ENCODE results near the gene PDZRN3. TPM values are rescaled to one million over a fixed set of nuclear protein-coding genes. Genes with fewer than 3 reads are reported as not detected.
A peak's percentile ranks its signal among the peaks of the same experiment; 100 is the strongest.

PDZRN3 gene
- total RNA-seq (ENCODE audit: unreplicated experiment), result 1.3 TPM
- long read RNA-seq, result 0 reads

DNA sequence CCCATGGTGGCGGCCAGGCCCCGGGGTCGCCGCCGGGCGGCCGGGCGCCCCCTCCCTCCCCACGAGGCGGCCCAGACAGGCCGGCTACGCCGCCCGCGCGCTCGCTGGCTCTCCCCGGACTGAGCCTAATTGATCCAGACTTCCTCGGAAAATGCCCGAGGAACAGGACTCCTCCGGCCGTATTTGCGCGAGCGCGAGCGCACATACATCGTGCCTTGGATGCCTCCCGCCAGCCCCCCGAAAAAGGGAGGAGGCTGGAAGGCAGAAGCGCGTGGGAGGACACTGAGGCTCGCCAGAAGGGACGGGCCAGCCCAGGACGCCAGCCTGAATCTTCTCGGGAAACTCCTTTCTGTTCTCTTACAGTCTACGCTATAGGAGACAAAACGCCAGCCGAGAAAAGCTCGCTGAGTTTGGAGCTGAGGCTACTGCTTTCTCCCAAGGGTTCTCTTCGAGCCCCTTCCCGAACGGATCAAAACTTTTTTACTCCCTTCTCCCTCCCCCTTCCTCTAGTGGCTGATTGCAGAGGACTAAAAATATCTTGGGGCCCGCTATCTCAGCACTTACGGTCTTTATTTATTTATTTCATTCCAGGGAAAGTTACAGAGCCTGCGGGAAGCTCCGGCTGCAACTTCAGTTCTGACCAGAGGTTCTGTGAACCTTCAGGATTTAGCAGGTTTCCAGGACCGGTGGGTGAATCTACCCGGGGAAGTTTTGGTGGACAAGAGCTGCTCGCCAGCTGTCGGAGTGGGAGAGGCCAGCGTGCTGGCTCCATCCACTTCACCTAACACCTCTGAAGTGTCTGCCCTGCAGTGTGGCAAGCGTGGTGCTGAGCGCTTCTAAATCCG, at the start of gene PDZRN3:
Gene PDZRN3, minus strand, starts transcription at position 121 of the 845 bp plus-strand sequence.
- H3K27me3 Mint-ChIP-seq (ENCODE audit: unreplicated experiment), result peaks cover 6% of the 10 kb centered on the region
- H3K4me1 Mint-ChIP-seq (ENCODE audit: unreplicated experiment), result peaks cover 10% of the 10 kb centered on the region
- DNase-seq (ENCODE audit: low spot score), result peak; percentile 7
- TF ChIP-seq, protein P1, sequence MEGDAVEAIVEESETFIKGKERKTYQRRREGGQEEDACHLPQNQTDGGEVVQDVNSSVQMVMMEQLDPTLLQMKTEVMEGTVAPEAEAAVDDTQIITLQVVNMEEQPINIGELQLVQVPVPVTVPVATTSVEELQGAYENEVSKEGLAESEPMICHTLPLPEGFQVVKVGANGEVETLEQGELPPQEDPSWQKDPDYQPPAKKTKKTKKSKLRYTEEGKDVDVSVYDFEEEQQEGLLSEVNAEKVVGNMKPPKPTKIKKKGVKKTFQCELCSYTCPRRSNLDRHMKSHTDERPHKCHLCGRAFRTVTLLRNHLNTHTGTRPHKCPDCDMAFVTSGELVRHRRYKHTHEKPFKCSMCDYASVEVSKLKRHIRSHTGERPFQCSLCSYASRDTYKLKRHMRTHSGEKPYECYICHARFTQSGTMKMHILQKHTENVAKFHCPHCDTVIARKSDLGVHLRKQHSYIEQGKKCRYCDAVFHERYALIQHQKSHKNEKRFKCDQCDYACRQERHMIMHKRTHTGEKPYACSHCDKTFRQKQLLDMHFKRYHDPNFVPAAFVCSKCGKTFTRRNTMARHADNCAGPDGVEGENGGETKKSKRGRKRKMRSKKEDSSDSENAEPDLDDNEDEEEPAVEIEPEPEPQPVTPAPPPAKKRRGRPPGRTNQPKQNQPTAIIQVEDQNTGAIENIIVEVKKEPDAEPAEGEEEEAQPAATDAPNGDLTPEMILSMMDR (IDR thresholded peaks at IDR 0.05; ENCODE audit: unreplicated experiment), result no peak
- H3K9me3 Mint-ChIP-seq (ENCODE audit: unreplicated experiment), result no peaks in the 10 kb centered on the region
- H3K4me3 Mint-ChIP-seq (ENCODE audit: unreplicated experiment), result peak within 1 kb of the TSS; percentile 89
- no peaks in the 10 kb centered on the region for H3K36me3 Mint-ChIP-seq (ENCODE audit: low read depth, unreplicated experiment)
- peak within 1 kb of the TSS; percentile 33 for H3K27ac Mint-ChIP-seq (ENCODE audit: unreplicated experiment)

DNA sequence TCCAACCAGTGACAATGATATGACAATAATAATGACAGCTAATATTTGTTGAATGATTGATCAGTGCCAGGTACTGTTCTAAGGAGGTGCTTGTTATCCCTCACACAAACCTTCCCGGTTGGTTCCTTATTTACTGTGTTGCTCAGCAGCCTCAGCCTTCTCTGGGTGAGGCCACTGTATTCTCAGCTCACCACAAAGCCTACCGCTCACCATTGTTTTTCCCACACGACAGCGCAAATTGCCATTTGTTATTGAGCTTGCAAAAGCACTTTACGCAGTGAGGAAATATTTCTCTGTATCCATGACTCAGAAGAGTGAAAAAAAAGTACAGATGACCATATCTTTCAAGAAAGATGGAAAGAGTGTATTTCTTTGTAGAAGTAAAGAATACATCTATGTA, 49.5 kb upstream of the PDZRN3 start:
- H3K36me3 Mint-ChIP-seq (ENCODE audit: low read depth, unreplicated experiment), result no peaks in the 10 kb centered on the region
- TF ChIP-seq, protein P1 (IDR thresholded peaks at IDR 0.05; ENCODE audit: unreplicated experiment), result no peak
- no peaks in the 10 kb centered on the region for H3K27me3 Mint-ChIP-seq (ENCODE audit: unreplicated experiment)
- H3K4me1 Mint-ChIP-seq (ENCODE audit: unreplicated experiment), result peaks cover 4% of the 10 kb centered on the region
- peak overlapping the region; percentile 2 for H3K27ac Mint-ChIP-seq (ENCODE audit: unreplicated experiment)
- H3K9me3 Mint-ChIP-seq (ENCODE audit: unreplicated experiment), result no peaks in the 10 kb centered on the region
- DNase-seq (ENCODE audit: low spot score), result no peak
- no peak overlapping the region for H3K4me3 Mint-ChIP-seq (ENCODE audit: unreplicated experiment)

DNA sequence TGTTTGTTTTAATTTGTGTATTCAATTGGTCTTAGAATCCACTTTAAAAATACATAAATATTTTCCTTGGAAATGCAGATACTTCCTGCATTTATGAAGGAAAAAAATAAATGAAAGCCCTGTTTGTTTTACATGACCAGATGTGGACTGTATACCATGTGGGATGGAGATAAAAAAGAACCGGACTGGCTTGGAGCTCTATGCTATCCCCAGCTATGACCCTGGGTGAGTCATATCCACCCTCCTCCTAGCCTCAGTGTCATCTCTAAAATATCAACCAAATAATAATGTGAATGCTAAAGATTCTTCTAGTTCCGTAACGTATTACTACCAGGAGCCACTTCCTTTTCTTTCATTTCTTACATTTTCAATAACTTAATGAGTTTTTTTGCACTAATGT, 44.5 kb upstream of the PDZRN3 start:
- no peaks in the 10 kb centered on the region for H3K27me3 Mint-ChIP-seq (ENCODE audit: unreplicated experiment)
- no peak overlapping the region for H3K4me3 Mint-ChIP-seq (ENCODE audit: unreplicated experiment)
- H3K36me3 Mint-ChIP-seq (ENCODE audit: low read depth, unreplicated experiment), result no peaks in the 10 kb centered on the region
- peaks cover 2% of the 10 kb centered on the region for H3K4me1 Mint-ChIP-seq (ENCODE audit: unreplicated experiment)
- TF ChIP-seq, protein P1 (IDR thresholded peaks at IDR 0.05; ENCODE audit: unreplicated experiment), result no peak
- no peak overlapping the region for H3K27ac Mint-ChIP-seq (ENCODE audit: unreplicated experiment)
- H3K9me3 Mint-ChIP-seq (ENCODE audit: unreplicated experiment), result no peaks in the 10 kb centered on the region
- DNase-seq (ENCODE audit: low spot score), result no peak

DNA sequence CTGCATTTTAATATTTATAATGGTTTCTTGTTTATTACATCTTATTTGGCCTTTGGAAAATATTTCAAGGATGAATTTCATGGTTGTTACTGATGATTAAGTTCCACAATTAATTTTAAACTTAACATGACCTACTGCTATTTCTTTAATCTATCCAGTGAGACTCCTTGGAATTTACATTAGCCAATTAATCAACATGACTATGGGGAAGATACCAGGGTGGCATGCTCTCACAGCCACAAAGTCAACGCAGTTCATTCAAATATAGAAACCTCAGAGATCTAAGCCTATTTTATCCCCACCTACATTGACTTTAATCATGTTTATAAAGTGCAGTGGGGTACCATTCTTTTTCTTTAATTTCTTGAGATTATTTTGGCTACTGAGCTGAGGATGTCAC, 43.6 kb upstream of the PDZRN3 start:
- Mint-ChIP-seq H3K27ac (ENCODE audit: unreplicated experiment) (no peak overlapping the region), H3K4me1 (ENCODE audit: unreplicated experiment) (no peaks in the 10 kb centered on the region), H3K27me3 (ENCODE audit: unreplicated experiment) (no peaks in the 10 kb centered on the region), H3K36me3 (ENCODE audit: low read depth, unreplicated experiment) (no peaks in the 10 kb centered on the region), H3K4me3 (ENCODE audit: unreplicated experiment) (no peak overlapping the region), H3K9me3 (ENCODE audit: unreplicated experiment) (no peaks in the 10 kb centered on the region)
- DNase-seq (ENCODE audit: low spot score), result no peak
- TF ChIP-seq, protein P1 (IDR thresholded peaks at IDR 0.05; ENCODE audit: unreplicated experiment), result no peak

DNA sequence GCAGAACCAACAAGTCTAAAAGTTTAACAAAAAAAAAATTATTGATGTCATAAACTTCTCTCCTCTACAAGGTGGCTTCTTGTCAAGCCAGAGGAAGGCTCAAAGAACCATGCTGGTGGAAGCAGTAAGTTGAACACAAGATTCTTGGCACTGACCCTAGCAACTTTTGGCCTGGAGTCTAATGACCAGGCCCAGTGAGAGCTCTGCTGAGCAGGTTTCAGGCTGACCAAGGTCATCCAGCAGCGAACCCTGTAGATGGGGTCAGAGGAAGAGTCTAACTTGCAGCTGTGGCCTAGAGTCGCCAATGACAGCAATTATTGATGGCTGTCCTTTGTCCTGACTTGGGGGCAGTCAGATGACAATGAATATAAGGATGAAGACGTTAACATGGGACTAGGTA, 43.1 kb upstream of the PDZRN3 start:
- Mint-ChIP-seq H3K36me3 (ENCODE audit: low read depth, unreplicated experiment) (no peaks in the 10 kb centered on the region), H3K4me1 (ENCODE audit: unreplicated experiment) (no peaks in the 10 kb centered on the region), H3K27me3 (ENCODE audit: unreplicated experiment) (no peaks in the 10 kb centered on the region), H3K4me3 (ENCODE audit: unreplicated experiment) (no peak overlapping the region), H3K9me3 (ENCODE audit: unreplicated experiment) (no peaks in the 10 kb centered on the region), H3K27ac (ENCODE audit: unreplicated experiment) (no peak overlapping the region)
- TF ChIP-seq, protein P1 (IDR thresholded peaks at IDR 0.05; ENCODE audit: unreplicated experiment), result no peak
- DNase-seq (ENCODE audit: low spot score), result no peak
